ENCODE measurements around the gene DNAJC15. TPM values are rescaled to one million over a fixed set of nuclear protein-coding genes. Genes with fewer than 3 reads are reported as not detected.

Gene DNAJC15
- total RNA-seq, 1 experiment from 2014 or later, result 20.3 TPM

DNA sequence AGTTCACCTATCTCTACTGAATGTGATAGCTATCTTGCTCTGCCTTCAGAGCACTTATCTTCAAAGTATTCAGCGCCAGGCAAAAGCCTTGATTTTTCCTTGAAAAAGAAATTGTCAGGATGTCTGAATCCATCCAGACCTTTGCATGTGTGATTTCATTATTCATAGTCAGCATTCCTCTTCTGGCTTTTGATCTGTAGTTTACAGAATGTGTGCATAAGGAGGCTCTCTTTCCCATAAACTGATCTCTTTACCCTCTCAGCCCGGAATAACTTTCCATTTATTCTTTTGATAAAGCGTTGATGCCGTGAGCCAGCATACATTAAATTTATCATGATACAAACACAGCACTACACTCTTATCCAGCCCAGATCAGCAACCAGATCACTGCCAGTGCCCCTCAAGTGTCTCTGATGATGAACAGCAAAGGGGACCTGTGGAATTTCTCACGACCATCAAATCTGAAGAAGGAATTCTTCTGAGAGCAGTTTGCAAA is 130.8 kb downstream of the DNAJC15 start:
- H3K27ac ChIP-seq (ENCODE audit: low read length), result no peak overlapping the region
- ATAC-seq (no peak), DNase-seq (ENCODE audit: low read depth, low spot score) (no peak)
- intact Hi-C loops (cut with micrococcal nuclease; ENCODE audit: unreplicated experiment), result no loop called here
- ChIA-PET POLR2A (no interaction called here), CTCF (no interaction called here)
- in situ Hi-C loops (cut with HindIII; ENCODE audit: low pct_unique_long_range_greater_than_20kb, low sequenced_read_pairs), result no loop called here
- no peaks in the 10 kb centered on the region for H3K4me1 ChIP-seq (ENCODE audit: control insufficient read depth, insufficient read depth, low read length)
- no peaks in the 10 kb centered on the region for H3K9me3 ChIP-seq (ENCODE audit: control insufficient read depth, insufficient read depth, low read depth, low read length)
- no peak overlapping the region for H3K4me3 ChIP-seq (ENCODE audit: low read depth in 2 of 2, low read length in 2 of 2)
- BruUV-seq (replicated peaks), result no TSS peak
- no peaks in the 10 kb centered on the region for H3K27me3 ChIP-seq (ENCODE audit: control insufficient read depth, insufficient read depth, low read length)
- H3K36me3 ChIP-seq (ENCODE audit: control insufficient read depth, insufficient read depth, low read length), result no peaks in the 10 kb centered on the region
- TF ChIP-seq, protein P1, sequence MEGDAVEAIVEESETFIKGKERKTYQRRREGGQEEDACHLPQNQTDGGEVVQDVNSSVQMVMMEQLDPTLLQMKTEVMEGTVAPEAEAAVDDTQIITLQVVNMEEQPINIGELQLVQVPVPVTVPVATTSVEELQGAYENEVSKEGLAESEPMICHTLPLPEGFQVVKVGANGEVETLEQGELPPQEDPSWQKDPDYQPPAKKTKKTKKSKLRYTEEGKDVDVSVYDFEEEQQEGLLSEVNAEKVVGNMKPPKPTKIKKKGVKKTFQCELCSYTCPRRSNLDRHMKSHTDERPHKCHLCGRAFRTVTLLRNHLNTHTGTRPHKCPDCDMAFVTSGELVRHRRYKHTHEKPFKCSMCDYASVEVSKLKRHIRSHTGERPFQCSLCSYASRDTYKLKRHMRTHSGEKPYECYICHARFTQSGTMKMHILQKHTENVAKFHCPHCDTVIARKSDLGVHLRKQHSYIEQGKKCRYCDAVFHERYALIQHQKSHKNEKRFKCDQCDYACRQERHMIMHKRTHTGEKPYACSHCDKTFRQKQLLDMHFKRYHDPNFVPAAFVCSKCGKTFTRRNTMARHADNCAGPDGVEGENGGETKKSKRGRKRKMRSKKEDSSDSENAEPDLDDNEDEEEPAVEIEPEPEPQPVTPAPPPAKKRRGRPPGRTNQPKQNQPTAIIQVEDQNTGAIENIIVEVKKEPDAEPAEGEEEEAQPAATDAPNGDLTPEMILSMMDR (IDR thresholded peaks at IDR 0.05), result no peak
- no peak for TF ChIP-seq POLR2AphosphoS5 (IDR thresholded peaks at IDR 0.05; ENCODE audit: low read depth, low read length)
- TF ChIP-seq, protein P2, sequence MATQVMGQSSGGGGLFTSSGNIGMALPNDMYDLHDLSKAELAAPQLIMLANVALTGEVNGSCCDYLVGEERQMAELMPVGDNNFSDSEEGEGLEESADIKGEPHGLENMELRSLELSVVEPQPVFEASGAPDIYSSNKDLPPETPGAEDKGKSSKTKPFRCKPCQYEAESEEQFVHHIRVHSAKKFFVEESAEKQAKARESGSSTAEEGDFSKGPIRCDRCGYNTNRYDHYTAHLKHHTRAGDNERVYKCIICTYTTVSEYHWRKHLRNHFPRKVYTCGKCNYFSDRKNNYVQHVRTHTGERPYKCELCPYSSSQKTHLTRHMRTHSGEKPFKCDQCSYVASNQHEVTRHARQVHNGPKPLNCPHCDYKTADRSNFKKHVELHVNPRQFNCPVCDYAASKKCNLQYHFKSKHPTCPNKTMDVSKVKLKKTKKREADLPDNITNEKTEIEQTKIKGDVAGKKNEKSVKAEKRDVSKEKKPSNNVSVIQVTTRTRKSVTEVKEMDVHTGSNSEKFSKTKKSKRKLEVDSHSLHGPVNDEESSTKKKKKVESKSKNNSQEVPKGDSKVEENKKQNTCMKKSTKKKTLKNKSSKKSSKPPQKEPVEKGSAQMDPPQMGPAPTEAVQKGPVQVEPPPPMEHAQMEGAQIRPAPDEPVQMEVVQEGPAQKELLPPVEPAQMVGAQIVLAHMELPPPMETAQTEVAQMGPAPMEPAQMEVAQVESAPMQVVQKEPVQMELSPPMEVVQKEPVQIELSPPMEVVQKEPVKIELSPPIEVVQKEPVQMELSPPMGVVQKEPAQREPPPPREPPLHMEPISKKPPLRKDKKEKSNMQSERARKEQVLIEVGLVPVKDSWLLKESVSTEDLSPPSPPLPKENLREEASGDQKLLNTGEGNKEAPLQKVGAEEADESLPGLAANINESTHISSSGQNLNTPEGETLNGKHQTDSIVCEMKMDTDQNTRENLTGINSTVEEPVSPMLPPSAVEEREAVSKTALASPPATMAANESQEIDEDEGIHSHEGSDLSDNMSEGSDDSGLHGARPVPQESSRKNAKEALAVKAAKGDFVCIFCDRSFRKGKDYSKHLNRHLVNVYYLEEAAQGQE (IDR thresholded peaks at IDR 0.05; ENCODE audit: insufficient read depth in 1 of 2, low read depth in 2 of 2, low read length in 1 of 2), result no peak
- TF ChIP-seq TCF7L2 (IDR thresholded peaks at IDR 0.05; ENCODE audit: low read depth, low read length), result no peak
- no peak for TF ChIP-seq SIN3A (IDR thresholded peaks at IDR 0.05; ENCODE audit: borderline replicate concordance, insufficient read depth, low read depth, low read length)

DNA sequence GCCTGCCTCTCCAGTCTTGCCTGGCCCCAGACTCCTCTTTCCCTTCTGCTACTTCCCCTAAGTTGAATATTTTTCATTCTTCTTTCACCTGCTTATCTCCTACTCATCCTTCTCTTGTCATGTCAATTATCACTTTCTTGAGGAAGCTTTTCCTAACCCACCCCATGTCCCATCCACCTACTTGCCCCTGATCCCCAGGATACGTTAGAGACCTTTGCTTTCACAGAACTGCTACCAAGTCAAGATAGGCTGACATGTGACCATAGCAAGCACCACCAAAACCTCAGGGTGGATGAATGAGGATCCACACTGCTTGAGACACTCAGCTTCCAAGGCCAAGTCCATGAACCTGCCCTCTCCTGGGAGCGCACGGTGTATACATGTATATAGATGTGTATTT is 131.5 kb downstream of the DNAJC15 start:
- no TSS peak for BruUV-seq (replicated peaks)
- no peak overlapping the region for H3K27ac ChIP-seq (ENCODE audit: low read length)
- intact Hi-C loops (cut with micrococcal nuclease; ENCODE audit: unreplicated experiment), result no loop called here
- no peaks in the 10 kb centered on the region for H3K27me3 ChIP-seq (ENCODE audit: control insufficient read depth, insufficient read depth, low read length)
- no peaks in the 10 kb centered on the region for H3K4me1 ChIP-seq (ENCODE audit: control insufficient read depth, insufficient read depth, low read length)
- ChIA-PET POLR2A (no interaction called here), CTCF (interaction anchor here (0.6 kb wide), 1 partner anchor 65 kb away, joined by 3 read pairs; no protein-coding TSS in a partner anchor)
- no peaks in the 10 kb centered on the region for H3K36me3 ChIP-seq (ENCODE audit: control insufficient read depth, insufficient read depth, low read length)
- in situ Hi-C loops (cut with HindIII; ENCODE audit: low pct_unique_long_range_greater_than_20kb, low sequenced_read_pairs), result no loop called here
- TF ChIP-seq POLR2AphosphoS5 (IDR thresholded peaks at IDR 0.05; ENCODE audit: low read depth, low read length) (no peak), TCF7L2 (IDR thresholded peaks at IDR 0.05; ENCODE audit: low read depth, low read length) (no peak), SIN3A (IDR thresholded peaks at IDR 0.05; ENCODE audit: borderline replicate concordance, insufficient read depth, low read depth, low read length) (no peak)
- TF ChIP-seq, protein P2 (IDR thresholded peaks at IDR 0.05; ENCODE audit: insufficient read depth in 1 of 2, low read depth in 2 of 2, low read length in 1 of 2), result no peak
- TF ChIP-seq, protein P1 (IDR thresholded peaks at IDR 0.05), result no peak
- ATAC-seq (no peak), DNase-seq (ENCODE audit: low read depth, low spot score) (no peak)
- H3K9me3 ChIP-seq (ENCODE audit: control insufficient read depth, insufficient read depth, low read depth, low read length), result no peaks in the 10 kb centered on the region
- H3K4me3 ChIP-seq (ENCODE audit: low read depth in 2 of 2, low read length in 2 of 2), result no peak overlapping the region

Measured in Panc1 (cell line).